Suppressor macrophage treated with lipopolysaccharide for 4 hours (primary cell): ENCODE results near the gene FHIT.

Experiments
- DNase-seq: peaks from one replicate; pipeline ENCODE4 v3.0.0-alpha.2; 2020

FHIT gene

DNA sequence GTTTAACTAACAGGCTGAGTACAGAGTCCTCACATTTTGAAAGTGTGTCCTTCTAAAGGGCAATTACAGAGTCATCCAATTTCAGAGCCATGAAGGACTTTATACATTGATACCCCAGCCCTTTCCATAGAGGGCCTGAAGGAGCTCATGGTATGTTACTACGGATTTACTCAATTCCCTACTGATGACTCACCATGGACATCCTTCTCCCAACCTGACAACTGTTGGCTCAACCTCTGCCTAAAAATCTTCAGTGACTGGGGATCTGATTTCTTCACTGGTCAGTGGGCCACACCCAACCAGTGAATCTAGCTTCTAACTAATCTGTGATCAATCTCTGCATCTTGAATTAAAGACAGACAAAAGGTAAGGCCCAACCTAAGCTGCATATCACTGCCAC lies 1238.0 kb downstream of the FHIT start:
- no peak for DNase-seq

DNA sequence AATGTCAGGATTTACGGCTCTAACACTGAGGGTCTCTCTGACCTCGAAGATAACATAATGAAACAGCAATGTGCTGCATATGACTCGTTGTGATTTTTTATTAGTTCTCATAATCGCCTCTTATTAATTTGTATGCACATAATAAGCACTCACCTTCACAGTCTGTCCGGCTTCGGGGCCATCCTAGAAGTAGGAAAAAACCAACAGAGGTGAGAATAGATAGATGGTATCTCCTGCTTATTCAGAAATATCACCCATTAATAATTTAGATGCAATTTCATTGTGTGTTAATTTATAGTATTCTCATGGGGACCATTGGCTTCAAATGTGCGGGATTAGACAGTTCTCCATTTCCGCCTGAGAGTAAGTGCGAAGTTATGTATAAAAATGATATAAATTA lies 1240.0 kb downstream of the FHIT start:
- no peak for DNase-seq

DNA sequence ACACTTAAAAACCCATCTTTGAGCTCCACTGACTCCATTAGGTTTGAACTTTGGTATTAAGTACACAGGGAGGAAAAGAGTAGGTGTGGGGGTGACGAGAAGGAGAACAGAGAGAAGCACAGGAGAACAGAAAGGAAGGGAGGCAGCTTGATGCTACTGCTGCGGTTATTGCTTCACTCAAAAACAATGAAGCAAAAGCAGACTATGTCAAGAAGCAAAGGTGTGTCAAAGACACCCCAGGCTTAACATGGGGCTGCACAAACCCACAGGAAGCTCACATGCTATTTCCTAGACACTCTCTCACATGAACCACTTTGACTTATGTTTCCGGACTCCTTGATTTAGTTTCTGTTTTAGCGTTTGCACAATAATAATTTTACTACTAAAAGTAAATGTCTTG lies 1240.5 kb downstream of the FHIT start:
- peak; percentile 11 for DNase-seq

DNA sequence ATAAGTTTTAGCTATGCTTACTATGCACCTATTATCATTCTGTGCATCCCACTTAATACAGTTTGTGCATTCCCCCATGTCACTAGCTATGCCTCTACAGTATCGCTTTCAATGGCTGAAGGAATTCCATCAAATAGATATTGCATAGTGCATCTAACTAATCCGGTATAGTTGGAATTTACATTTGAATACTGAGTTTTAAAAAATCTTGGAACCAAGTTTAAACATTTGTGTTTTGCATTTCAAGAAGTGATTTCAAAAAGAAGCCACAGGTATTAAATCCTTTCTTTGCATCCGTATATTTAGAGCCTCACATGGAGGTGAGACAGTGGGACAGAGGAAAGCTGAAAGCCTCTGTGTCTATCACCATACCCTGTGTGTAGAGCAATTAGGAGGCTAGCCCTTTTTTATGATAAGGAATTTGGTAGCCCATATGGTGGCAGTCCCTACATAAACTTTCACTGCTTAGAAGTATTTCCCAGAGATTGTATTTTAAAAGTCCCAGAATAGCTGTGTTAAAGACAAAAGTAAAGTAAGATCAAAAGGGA lies 1241.2 kb downstream of the FHIT start:
- DNase-seq, result no peak

DNA sequence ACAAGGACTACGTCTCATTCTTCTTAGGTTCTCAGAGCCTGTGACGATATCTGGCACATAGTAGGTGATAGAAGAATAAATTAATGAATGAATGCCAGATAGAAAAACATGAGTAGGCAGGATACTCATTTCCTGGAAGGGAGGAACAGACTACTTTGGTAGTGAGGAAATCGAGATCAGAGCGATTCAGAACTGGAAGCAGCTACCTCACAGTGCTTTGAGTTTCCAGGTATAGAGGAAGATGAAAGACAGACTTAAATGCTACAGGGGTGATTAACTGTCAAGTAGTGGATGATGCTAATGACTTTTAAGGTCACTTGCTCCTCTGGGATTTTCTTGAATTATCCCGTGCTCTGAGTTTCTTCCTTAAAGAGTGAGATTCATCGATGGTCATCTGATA lies 1249.9 kb downstream of the FHIT start:
- no peak for DNase-seq

DNA sequence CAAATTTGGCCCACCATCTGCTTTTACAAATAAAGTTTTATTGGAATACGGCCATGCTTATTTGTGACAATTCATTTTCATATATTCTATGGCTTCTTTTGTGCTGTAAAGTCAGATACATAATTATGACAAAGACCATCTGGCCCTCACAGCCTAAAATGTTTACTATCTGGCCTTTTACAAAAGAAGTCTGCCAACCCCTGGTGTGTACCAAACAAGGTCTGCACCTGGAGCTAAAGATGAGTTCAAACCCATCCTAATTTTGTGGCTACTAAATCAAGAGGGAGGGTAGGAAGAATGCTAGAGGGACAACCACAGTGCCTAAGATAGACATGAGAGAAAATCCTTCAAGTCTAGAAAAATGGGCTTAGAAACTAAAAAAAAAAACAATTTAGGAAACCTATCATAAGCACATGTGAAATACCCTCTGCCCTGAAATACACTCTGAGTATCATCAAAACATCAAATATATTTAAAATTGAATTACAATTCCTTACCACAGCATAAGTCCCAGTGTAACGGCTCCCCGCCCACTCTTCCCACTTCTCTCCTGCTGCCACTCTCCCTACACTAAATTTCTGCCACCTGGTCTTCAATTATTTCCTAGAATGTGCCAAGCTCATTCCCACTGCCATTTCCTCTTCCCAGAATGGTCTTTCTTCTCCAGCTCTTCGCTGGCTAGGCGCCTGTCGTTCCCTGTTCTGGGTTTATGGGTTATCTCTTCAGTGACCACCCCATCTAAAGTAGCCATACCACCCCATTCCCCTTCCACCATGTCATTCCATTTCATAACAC lies 1250.7 kb downstream of the FHIT start:
- no peak for DNase-seq

DNA sequence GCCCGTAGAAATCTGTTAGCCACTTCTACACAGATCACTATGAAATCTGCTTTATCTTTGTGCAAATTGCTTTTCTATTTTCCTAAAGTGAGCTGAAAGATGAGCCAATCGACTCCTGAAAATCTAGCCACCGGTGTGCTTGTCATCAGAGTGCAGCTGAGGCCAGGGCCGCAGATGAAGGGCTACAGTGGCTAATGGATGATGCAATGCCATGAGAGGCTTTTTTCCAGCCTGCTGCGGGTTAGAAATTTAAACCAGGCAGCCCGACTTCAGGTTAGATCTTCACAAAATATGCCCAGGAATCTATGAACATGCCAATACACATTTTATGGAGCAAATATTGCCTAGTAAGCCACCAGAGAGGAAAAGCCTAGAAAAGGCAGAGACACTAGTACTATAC lies 1253.2 kb downstream of the FHIT start:
- no peak for DNase-seq

DNA sequence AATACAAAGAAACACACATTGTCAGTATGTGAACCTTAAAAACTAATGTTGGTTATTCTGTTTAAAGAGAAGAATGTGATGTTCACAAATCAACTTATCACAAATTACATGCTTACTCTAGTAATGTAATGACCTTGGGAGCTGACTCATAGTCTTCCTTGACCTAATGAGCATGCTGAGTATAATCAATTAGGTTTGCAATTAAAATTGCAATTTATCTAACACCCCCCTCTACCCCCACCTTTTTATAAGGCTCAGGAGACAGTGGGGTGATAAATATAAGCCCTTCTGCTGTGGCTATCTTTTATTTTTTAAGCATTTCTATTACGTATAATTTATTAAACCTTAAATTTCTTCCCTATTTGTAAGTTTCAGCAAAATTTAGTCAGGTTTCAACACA lies 1253.7 kb downstream of the FHIT start:
- no peak for DNase-seq

DNA sequence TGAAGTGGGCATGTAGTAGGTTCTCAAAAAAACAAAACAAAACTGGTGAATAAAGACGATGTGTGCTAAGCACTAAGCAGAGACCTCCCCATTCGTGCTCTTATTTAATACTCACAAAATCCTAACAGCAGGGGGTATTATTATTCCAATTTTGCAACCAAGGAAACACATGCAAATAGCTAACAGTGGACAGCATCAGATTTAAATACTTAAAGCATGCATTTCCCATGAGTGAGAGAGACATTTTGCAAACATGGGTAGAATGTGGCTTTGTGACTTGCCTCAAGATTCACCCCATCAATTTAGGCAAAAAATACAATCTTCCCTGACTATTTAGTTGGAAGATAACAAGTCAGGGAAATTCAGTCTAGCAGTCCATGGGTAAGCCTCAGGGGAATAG lies 1255.2 kb downstream of the FHIT start:
- no peak for DNase-seq

DNA sequence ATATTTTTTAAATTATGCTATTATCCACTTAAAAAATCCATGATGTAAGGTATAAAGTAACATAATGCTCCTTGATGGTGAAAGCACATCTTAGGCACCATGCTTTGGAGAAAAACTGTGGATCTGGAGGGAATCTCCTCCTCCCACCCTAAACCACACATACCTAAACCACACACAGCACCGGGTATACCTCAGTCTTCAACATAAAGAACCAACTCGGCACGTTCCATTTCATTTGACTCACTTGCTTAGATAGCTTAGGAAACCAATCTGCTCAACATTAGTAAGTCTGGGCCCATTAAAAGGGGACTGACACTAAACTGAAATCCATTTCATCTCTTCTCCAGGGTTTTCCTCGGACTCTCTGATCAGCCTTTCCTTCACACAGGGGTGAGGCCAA lies 1255.7 kb downstream of the FHIT start:
- DNase-seq, result no peak

DNA sequence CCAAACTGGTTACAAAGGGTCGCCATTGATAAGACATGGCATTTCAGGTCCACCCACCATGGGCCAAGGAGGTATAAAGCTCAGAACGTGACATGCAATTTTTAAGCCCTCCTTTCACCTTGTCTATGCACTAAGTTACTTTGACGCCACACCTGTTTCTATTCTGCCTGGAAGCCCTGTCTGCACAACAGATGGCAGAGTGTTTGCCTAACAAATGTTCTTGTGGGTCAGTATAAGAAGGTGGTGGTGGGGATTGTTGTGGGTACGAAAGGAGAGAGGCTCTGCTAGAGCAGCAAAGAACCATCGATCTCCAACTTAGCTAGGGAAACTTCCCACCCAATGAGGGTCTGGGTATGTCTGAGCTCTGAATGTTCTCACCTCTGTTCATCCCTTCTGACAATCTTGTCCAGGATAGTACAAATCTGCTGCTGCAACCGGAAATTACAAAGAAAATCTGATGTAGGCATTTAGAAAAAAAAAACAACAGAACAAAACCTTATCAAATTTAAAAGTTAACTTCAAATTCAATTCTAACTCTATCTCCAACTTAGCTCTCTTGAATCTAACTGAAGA lies 1256.4 kb downstream of the FHIT start:
- no peak for DNase-seq

DNA sequence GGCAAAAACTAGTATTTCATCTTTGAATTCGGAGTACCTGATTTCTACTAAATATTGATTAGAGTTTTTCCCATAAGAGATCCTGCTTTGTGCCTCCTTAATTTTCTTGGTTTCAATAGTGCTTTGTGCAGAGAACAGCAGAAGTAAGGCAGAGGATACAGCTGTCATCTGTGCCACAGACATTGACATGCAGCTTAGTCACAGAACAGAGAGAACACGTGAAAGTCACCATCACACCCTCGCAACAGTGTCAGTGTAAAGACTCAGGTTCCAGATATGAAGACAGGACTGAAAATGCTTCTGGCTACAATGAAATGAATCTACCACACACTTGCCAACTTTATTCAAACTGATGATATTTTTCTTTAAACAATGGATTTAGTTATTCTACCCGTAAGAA lies 1258.7 kb downstream of the FHIT start:
- no peak for DNase-seq

DNA sequence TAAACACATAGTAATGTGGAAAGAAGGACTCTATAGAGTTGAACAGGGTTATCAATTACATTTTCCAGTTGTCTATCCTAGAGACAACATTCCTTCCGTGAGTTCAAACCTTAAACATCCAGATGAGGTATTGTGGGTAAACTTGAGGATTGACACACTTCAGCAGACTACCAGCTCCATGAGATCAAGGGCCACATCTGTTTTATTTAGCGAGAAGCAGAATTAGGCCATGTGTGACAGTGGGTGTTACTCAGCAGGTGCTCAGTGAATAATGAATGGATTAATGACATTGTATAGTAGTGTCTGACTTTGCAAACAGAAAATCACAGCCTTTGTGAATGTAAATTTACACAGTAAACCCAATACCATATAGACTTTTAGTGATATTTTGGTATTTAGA lies 1260.3 kb downstream of the FHIT start:
- no peak for DNase-seq

DNA sequence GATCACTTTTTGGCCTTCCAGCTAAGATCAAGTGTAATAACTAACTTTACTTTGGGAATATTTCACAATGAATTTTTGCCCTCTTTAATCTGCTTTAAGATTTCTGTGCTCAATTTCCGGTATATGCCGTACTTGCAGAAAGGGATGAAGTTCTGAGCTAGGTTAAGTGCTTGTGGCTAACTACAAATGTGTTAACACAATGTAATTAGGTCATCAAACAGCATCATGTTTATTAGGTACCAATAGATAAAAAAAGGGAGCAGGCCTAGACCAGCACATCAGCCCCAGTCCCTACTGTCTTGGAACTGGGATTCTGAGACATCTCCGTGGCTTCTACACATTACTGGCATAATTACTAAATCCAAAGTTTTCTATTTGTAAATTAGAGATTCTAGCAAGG lies 1268.7 kb downstream of the FHIT start:
- DNase-seq, result no peak

DNA sequence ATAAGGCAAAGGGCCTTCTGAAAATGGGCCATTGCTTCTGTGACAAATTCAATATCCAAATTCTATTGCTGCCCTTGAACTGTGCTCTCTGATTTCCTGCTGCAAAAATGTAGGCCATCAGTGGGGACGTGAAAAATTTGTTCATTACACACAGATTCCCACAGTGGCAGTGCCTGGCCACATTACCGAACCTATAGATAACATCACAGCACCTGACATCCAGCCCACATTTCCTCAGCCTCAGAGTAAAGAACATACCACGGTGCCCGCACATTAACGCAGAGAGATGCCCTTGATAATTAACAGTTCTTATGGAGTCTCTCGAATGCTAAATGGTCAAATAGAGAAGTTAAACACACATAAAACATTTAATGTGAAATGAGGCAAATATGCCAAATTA lies 1269.9 kb downstream of the FHIT start:
- no peak for DNase-seq

DNA sequence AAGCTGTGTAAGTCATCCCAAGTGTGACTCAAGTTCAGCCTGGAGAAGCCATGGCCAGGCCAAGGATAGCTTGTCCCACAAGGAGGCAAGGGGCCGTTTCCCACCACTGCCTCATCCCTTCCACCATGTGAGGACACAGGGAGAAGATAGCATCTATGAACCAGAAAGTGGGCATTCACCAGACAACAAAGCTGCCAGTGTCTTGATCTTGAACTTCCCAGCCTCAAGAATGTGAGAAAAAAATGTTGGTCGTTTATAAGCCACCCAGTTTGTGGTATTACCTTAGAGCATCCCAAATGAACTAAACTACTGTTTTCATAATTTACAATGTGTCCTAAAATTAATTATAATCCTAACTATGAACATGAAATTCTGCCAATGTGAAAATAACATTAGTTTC lies 1270.7 kb downstream of the FHIT start:
- DNase-seq, result no peak

DNA sequence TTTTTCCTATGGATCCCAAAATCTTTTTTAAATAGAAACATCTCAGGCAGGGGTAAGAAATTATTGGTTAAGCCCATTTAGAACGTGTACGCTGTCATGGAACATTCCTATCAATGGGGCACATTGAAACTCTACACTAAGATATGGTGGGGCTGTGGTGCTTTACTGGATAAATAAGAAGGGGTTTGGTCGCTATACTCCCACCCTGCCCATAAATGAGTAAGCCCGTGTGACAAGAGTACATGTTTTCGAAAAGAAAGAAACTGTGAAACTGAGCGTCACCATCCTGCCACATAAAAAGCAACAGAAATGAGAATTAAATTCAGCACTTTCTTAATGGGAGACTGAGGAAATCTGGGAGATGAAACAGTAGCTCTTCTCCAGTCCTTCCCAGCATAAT lies 1271.7 kb downstream of the FHIT start:
- no peak for DNase-seq

DNA sequence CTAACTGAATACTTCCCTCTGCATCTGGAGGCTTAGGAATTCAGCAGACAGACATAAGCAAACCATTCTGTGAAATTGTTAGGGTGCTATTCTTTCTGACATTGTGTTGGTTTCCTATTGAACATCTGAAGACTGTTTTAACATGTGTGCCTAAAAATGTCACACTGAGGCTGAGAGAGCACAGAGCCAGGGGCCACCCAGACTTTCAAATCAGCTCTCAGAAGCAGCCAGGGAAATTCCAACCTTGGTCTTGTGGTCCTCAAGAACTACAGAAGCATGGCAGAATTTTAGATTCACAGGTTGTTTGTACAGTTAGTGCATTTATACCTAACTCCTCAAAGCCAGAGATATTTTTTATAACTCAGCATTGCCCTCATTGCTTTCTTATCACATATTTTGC lies 1272.3 kb downstream of the FHIT start:
- no peak for DNase-seq

DNA sequence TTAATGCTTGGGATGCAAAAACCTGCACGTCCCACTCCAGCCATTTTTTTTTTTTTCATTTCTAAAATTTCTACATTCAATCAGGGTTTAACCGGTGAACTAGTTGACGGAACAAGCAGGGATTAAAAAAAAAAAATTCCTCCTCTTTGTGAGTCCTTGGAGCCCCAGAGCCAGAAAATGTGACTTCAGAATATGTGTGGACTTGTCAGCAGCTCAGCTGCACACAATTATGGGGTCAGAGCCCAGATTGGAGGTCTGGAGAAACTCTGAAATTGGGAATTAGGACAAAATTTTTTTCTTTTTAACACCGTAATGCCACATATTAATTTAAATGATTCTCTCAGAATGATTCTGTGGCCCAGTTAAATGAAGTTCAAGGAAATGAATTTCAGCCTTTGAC lies 1280.5 kb downstream of the FHIT start:
- no peak for DNase-seq

DNA sequence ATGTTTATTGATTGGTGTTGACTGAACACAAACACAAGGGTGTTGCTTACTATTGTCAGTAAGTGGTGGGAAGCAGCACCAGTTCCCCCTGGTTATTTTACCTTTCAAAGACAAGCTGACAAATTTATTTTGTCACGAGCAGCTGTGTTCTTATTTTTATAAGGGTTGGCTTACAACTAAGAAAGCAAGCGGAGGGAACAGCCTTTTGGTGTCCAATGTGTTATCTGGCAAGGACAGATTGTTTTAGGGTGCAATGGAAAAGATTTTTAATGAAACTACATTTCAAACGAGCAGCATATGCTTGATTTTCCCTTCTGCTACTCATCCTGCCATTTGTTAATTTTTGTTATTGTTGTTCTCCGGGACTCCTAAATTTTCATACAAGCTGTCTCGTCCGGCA lies 1280.9 kb downstream of the FHIT start:
- no peak for DNase-seq

DNA sequence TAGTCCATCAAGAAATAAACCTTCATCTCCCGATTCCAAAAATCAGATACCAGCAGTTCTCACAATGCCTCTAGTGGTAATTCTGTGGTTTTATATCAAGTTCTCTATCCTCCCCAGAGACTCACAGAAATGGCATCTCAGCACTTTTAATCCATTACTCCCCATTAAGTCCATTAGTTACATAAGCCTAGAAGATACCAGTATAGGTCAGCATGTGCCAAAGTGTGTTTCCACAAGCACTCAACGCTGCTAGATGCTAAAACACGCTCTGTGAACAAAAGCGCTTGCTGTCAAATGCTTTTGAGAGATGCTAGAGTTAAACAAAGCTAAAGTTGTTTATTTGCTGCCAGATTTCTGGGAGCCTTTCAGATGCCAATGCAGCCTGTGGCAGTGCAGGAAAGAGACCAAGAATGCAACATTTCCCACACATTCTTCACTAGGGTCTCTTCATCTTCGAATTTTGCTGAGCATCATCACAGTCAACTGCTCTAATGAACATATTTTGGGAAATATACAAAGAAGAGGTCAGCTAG lies 1282.7 kb downstream of the FHIT start:
- DNase-seq, result no peak

DNA sequence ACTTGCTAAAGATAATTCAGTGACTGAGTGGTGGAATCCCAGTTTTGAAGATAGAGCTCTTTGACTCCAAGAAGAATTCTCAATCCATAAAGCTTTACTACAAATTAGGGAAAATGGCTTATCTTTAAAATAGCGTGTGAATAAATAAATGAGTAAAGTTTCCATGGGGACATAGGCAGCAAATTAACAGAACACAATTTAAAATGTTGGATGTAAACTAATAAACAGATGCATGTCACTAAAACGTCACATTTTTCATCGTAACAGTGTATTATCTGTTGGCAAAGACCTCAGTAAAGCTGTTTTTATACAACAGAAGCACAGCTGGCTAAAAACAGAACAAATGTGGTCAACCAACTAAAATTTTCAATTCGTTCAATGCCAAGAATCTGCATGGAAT lies 1287.6 kb downstream of the FHIT start:
- no peak for DNase-seq

DNA sequence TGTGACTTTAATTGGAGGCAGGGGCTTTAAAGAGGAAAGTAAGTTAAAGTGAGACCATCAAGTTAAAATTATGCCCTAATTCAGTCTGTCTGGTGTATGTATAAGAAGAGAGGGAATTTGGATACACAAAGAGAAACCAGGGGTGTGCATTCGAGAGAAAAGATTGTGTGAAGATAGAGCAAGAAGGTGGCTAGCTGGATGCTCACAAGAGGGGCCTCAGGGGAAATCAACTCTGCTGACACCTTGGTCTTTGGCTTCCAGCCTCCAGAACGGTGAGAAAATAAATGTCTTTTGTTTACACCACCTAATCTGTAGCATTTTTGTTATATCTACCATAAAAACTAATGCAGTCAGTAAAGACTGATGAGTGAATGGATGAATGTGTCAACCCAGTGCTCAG lies 1294.1 kb downstream of the FHIT start:
- no peak for DNase-seq

DNA sequence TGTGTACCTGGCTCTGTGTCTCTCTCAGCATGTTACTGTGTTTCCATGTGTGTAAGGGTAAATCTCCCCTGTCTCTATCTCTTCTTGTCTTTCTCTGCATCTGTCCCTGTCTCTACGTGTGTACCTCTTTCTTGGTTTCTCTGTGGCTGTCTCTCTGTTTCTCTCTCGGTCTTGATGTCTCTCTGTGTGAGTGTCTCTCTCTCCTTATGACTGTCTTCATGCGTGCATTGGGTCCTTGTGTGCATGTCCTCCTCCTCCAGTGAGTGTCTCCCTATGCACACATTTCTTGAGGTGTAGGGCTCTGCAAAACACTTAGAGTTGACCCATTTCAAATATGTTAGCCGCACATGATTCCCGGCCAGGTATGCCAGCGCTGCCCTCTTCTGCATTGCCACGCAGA lies 1298.1 kb downstream of the FHIT start:
- DNase-seq, result no peak

DNA sequence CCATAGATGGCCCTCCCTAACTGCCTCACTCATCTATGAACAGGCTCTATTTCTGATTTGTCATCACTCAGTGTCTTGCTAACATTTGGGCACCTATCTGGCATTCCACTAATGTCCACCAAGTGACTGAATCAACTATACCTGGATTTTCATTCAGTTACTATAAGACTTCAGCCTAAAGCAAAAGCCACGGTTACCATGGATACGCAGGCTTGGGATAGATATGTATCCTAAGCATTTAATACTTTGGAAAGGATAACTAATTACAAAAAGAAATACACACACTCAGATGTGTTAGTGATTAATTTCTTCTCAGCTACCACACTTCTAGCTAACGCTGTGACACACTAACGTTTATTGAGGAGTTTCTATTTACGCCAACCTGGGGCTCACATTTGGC lies 1301.9 kb downstream of the FHIT start:
- no peak for DNase-seq
